ENCODE data around the gene SSTR1.

- no peak for TF ChIP-seq EP300 (IDR thresholded peaks at IDR 0.05)
- TF ChIP-seq CTCF (IDR thresholded peaks at IDR 0.05) = no peak
- TF ChIP-seq POLR2A (IDR thresholded peaks at IDR 0.05) = no peak
Measured at GRCh38 chr14:38212111-38212510, 4.4 kb downstream of the SSTR1 start.

Data from tibial nerve (tissue), 4 donors.